Measurements from ENCODE around the gene DCUN1D2.
"Not testable (repeated sequence)": the region's sequence is repeated elsewhere in the genome, so short reads cannot be mapped to it uniquely, and the experiment has no call there.

Gene DCUN1D2

DNA sequence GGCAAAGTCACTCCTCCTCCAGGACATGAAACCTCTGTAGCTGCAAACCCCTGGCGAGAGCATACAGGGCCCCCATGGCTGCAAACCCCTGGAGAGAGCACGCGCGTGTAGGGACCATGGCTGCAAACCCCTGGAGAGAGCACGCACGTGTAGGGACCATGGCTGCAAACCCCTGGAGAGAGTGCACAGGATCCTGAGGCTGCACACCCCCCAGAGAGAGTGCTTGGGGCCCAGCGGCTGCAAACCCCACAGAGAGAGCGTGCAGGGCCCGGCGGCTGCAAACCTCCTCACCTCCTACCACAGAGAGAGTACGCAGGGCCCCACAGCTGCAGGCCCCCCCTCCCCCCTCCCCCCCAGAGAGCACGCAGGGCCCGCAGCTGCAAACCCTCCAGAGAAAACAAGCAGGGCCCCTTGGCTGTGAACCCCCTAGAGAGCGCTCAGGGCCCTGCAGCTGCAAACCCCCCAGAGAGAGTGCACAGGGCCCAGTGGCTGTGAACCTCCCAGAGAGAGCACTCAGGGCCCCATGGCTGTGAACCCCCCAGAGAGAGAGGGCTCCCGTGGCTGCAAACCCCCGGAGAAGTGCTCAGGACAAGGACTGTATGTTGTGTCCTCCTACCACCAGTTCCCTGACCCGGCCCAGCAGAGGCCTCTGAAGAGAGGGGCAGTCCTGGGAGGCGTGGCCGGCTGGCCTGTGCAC is 44.6 kb downstream of the DCUN1D2 start:
- DNase-seq (ENCODE audit: low spot score) = peak; percentile 97

DNA sequence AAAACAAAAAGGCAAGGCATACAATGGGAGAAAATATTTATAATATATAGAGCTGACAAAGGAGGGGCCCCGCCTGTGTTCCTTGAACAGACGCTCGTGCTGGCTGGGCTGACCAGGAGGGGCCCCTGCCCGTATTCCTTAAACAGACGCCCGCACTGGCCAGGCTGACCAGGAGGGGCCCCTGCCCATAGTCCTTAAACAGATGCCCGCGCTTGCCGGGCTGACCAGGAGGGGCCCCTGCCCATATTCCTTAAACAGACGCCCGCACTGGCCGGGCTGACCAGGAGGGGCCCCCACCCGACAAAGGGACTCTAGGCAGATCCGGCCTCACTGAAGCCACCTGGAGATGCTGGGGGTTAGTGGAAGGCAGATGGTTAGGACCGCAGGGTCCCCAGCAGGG is 46.5 kb downstream of the DCUN1D2 start:
- no peak for DNase-seq (ENCODE audit: low spot score)

DNA sequence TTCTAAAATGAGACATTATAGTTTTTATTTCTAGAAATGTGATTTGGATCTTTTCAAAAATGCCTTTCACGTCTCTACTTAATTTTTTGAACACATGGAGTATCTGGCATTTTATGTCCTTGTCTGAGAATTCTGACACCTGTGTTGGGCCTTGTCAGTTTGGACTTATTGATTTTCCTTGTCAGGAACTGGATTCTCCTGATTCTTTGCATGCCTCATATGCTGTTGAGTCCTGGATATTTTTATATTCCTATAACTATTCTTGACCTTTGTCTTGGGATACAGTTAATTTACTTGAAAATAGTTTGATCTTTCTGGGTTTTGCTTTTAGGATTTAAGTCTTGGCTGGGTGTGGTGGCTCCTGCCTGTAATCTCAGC is 47.5 kb downstream of the DCUN1D2 start:
- no peak for DNase-seq (ENCODE audit: low spot score)

DNA sequence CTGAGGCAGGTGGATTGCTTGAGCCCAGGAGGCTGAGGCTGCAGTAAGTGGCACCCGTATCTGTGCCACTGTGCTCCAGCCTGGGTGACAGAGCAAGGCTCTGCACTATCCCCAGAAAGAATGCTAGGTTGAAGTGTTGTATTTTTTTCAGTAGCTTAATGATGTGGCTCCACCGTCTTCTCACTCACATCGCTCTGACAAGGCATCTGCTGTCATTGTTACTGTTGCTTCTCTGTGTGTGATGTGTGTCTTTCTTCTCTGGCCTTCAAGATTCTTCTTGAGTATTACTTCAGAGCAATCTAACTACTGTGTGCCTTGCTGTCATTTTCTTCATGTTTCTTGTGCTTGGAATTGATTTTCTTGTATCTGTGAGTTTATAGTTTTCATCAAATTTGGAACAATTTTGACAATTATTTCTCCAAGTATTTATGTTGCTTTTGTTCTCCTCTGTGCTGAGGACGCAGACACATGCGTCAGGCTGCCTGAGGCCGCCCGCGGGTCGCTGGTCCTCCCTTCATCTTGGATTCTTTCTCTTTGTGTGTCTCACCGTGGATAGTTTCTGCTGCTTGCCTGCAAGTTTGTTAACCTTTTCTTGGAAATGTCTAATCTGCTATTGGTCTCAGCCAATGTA is 48.0 kb downstream of the DCUN1D2 start:
- DNase-seq (ENCODE audit: low spot score) = no peak

DNA sequence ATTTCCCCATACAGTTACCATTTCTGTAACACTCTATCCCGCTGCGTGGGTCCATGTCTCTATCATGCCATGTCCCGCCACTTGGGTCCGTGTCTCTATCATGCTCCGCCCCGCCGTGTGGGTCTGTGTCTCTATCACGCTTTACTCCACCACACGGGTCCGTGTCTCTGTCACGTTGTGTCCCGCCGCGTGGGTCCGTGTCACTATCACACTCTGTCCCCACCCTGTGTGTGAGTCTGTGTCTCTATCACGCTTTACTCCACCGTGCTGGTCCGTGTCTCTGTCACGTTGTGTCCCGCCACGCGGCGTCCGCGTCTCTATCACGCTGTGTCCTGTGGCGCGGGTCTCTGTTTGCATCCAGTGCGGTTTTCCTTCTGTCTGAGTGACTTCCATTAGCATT is 48.9 kb downstream of the DCUN1D2 start:
- DNase-seq (ENCODE audit: low spot score) = no peak

DNA sequence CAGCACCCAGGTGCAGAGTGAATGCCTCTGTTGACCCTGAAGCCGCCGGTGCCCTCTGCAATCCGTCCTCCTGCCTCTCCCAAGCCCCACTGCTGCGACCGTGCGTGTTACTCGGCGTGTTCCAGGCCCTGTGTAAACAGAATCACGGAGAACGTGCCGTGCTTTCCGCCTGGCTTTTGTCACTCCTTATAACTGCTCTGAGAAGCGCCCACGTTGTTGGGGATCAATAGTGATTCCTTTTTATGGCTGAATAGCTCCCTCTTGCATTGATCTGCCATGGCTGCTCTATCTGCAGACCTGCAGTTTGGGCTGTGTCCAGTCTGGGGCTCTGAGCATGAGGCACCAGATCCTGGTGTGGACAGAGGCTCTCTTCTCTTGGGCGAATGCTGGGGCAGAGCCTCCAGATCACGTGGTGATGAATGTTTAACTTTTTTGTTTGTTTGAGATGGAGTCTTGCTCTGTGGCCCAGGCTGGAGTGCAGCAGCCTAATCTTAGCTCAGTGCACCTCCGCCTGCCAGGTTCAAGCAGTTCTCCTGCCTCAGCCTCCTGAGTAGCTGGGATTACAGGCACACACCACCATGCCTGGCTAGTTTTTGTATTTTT is 53.0 kb downstream of the DCUN1D2 start:
- DNase-seq (ENCODE audit: low spot score) = peak; percentile 41

DNA sequence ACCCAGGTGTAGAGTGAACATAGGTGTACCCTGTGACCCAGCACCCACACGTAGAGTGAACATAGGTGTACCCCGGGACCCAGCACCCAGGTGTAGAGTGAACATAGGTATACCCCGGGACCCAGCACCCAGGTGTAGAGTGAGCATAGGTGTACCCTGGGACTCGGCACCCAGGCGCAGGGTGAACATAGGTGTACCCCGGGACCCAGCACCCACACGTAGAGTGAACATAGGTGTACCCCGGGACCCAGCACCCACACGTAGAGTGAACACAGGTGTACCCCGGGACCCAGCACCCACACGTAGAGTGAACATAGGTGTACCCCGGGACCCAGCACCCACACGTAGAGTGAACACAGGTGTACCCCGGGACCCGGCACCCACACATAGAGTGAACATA is 53.6 kb downstream of the DCUN1D2 start:
- not testable (repeated sequence) for DNase-seq (ENCODE audit: low spot score)

DNA sequence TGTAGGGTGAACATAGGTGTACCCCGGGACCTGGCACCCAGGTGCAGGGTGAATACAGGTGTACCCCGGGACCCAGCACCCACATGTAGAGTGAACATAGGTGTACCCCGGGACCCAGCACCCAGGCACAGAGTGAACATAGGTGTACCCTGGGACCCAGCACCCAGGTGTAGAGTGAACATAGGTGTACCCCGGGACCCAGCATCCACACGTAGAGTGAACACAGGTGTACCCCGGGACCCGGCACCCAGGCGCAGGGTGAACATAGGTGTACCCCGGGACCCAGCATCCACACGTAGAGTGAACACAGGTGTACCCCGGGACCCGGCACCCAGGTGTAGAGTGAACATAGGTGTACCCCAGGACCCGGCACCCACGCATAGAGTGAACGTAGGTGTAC is 54.6 kb downstream of the DCUN1D2 start:
- DNase-seq (ENCODE audit: low spot score) = not testable (repeated sequence)

DNA sequence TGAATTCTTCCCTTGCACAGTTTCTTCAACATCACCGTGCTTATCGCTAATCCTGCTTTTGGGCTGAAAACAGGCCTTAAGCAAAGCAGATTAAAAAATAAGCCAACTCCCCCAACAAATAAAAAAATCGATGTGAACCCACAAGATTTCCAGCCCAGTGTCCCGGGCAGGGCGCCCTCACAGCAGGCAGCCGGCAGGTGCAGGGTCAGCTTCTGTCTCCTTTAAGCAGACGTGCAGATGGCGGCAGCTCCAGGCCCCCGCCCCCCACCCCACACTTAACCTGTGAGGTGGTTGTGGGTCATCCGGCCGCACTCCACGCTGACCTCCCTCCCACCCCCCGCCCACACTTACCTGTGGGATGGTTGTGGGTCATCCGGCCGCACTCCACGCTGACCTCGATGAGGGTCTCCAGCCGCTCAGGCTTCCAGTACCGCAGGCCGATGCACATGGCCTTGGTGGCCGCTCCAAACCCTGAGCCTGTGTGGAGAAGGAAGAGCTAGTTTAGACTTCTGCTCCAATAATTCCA is 57.1 kb downstream of the DCUN1D2 start:
- DNase-seq (ENCODE audit: low spot score) = no peak

DNA sequence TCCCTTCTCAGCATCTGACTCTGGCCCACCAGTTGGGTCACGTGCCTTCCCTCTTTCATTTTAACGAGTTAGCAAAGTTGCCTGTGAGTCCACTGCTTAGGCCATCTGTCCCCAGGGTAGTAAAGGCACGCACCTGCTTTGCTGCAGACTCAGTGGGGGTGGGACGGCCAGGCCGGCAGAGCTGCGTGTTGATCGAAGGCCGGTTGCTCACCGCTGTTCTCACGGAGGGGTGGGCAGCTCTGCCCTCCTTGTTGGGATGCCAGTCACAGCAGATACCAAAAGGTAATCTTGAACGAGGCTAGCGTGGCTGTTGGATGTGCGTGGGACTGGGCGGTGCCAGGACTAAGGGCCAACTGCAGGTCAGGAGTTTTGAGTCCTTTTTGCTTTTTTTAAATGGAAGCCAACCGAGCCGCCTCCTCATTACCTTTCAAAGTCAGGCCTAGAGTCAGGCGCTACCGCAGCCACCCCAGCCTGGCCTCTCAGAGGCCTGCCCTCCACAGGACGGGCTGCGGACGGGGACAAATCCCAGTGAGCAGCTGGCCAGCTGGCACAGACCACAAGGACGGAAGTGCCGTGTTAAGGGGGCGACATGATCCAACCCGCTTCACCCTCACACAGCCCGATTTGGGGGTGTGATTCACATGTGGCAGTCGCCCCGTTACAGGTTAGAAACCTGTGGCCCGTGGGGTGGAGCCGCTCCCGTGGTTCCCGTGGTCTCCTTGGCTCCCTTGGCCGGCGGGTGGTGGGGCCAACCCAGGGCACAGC is 57.8 kb downstream of the DCUN1D2 start:
- DNase-seq (ENCODE audit: low spot score) = no peak

DNA sequence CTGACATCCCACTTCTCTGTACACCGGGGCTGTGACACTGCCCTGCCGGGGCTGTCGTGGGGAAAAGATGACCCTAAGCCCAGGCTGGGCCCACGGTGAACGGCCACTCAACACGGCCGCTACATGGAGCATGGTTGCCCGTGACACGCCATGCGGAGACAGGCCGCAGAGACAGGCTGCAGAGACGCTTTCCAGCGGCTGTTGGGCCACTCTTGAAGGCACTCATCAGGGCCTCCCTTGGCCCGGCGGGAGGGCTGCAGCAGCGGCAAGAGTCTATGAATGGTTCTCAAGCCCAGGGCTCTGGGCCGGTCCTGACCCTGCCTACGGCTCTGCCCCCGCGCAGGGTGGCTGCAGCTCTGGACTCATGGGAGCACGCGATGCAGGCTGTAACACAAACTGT is 59.3 kb downstream of the DCUN1D2 start:
- DNase-seq (ENCODE audit: low spot score) = no peak

DNA sequence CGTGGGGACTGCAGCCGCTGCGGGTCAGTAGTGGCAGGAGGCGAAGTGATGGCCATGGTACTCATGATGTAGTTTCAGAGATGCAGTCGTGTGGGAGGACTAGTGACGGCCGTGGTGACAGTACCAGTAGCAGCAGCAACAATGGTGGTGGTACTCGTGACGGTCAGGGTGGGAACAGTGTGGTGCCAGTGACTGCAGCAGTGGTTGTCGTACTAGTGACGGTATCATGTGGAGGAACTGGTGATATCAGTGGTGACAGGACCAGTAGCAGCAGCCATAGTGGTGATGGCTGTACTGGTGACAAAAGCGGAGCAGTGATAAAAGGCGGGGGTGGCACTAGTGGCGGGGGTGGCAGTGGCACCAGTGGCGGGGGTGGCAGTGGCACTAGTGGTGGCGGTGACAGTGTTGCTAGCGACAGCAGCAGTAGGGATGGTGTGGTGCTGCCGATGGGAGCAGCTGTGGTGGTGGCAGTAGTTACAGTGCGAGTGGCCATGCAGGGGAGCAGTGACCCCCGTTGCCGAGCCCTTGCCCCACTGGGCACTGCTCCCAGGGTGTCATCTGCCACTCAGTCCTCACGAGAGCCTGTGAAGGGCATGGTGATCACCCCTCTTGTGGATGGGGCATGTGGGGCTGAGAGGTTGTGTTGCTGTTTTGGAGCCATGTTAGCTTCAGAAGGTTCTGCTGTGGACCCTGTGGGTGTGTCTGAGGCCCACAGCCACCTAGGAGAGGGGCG is 60.0 kb downstream of the DCUN1D2 start:
- DNase-seq (ENCODE audit: low spot score) = no peak

DNA sequence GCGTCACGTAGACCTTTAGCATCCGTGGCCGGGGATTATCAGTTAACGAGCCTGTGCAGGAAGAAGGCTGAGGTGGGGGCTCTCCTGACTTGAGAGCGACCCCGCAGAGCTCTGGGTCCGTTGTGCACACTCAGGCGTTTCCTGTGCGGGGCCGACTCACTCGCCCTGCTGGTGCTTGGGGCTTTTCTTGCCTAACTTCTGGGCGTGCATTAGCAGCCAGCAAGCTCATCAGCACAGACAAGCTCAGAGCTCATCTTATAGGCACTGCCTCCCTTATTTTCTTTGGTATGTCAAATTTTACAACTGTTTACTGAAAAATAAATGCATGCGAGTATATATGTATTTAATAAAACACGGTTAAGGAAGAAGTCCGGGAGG is 60.9 kb downstream of the DCUN1D2 start:
- no peak for DNase-seq (ENCODE audit: low spot score)

DNA sequence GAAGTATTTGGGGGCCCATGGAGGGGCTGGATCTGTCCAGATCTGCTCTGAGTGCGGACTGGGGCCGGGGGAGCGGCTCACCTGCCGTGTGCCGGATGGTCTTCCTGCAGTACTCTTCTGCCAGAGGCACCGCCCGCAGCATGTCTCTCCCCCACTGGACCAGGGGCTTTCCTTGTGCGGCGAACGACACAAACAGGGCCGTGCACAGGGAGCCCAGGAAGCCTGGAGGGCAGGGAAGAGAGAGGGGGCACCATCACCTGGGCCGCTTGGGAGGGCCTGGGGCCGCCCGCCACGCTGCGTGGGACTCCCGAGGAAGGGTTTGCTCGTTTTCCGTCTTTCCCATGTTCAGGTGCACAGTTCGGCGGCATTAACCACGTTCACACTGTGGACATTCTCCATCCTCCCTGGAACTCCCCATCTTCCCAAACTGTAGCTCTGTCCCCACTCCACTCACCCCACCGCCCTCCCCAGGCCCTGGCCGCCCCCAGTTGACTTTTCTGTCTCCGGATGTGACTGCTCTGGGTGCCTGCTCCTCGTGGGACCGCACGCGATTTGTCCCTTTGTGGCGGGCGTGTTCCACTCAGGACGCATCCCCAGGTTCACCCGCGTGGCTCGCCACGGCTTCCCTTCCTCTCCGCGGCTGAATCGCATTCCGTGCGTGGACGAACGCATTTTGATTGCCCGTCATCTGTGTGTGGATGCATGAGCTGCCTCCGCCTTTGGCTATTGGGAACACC is 61.5 kb downstream of the DCUN1D2 start:
- DNase-seq (ENCODE audit: low spot score) = no peak

DNA sequence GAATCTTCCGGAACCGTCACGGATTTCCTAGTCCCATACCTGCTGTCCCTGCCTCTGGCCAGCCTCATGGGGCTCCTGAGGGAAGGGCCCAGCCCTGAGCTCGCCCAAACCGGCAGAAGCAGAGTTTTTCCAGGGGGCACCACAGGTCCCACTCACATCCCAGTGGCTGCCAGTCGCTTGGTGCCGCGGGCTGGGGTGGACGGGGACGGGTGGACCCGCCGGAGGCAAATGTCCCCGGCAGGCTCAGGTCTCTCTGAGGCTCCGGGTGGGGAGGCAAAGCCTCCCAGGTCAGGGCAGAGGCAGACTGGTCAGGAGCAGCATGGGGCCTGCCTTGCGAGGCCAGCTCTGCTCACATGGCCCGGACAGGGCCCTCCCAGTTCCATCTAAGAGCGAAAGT is 62.0 kb downstream of the DCUN1D2 start:
- DNase-seq (ENCODE audit: low spot score) = no peak

DNA sequence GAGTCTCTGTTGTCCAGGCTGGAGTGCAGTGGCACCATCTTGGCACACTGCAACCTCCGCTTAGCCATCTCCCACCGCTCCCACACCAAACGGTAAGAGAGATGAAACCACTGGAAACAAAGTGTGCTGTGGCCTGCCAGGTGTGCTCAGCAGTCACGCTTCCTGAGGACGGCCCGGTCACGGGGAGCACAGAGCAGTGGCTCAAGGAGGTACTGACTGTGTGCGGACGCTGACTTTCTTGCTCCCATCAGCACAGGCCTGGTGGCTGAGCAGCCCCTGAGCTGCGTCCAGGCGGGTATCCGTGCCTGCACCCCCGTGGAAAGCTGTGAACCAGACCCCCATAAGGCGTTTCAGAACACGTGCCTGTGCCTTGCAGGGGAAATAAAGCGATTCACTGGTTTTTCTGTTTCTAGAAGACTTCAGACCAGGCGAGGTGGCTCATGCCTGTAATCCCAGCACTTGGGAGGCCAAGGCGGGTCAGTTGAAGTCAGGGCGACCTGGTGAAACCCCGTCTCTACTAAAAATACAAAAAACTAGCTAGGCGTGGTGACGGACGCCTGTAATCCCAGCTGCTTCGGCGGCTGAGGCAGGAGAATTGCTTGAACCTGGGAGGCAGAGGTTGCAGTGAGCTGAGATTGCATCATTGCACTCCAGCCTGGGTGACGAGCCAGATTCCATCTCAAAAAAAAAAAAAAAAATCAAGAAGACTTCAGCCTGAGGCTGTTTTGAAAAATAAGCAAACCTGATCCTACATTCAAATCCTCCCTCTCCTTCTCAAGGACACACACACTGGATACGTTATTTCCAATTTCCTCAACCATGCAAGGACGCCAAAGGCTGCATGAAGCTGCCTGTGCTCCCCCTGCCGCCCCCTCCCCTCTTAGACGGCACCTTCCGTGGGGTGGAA is 62.7 kb downstream of the DCUN1D2 start:
- no peak for DNase-seq (ENCODE audit: low spot score)

DNA sequence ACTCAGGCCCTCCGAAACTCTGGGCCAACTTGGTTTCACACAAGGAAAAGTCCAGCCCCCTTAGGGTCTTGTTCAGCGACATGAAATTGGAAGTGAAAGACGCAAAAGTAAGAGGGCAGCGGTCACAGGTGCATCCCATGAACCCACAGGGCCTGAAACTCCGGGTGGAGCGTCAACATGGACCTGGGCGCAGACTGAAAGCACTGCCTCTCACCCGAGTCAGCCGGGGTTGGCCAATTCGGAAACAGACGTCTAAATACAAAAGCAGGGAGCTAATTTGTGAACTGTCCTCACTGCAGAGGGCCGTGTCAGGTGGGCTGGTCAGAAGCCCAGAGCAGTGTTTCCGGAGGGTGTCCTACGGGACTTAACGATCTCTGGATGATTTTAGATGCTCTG is 63.9 kb downstream of the DCUN1D2 start:
- no peak for DNase-seq (ENCODE audit: low spot score)

DNA sequence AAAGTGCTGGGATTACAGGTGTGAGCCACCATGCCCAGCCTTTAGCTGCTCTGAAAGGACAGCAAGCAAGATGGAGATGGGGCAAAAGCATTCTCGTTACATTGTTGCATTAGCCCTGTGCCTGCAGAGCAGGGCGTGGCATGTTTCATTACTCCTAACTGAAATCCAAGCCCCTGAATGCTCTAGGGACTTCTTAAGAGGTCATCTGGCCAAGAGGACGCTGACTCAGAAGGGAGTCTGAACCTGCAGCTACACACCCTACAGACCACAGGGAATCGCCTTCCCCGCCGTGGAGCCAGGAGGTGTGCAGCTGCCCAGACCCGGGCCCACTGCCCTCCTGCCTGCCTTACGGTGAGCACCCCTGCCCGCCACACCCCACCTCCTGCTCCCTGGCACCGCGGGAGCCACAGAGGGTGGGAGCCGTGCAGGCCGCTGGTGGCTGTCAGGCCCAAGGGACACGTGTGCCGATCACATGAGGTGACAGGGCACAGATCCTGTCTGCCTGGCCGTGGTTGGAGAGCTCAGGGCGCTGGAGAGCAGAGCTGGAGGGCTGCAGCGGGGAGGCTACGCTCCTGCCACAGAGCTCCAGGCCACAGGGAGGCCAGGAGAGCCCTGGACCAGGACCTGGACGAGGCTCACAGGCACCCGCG is 64.4 kb downstream of the DCUN1D2 start:
- DNase-seq (ENCODE audit: low spot score) = no peak

DNA sequence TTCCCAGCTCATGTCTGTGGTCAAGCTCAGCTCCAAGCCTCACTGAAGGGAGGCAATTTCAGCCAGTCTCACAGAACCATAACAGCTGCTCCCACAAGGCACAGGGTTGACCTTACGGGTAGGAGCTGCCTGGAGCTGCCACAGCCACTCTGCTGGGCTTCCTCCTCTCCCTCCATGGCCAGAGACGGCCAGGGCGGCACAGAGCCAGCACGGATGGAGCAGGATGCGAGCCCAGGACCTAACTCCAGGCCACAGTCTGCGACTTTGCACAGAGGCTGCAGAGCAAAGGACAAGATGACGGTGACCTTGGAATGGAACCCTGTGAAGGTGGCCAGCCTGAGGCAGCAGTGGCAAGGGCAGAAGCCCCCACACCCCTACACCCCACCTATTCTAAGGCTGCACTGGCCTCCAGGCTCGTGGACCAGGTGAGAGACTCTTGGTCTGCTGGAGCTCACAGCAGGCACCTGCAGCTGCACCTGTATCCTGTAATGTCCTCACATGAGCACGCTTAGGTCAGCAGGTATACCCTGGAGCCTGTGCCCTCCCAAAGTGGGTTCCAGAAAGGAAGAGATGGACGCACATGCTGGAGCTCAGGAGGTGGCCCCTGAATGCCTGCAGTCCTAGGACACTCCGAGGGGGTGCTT is 66.9 kb downstream of the DCUN1D2 start:
- no peak for DNase-seq (ENCODE audit: low spot score)

Measured in NAMALWA (cell line).